22Rv1 (cell line): ENCODE measurements around the gene OR10H2.

Experiments
- CTCF ChIP-seq: fragments of 450-650 bp; IDR thresholded peaks from 2 replicates; pipeline ENCODE4 v1.5.1; 2017; ENCODE audit warnings: mild to moderate bottlenecking
- ZFX ChIP-seq: fragments of 450-650 bp; IDR thresholded peaks from 2 replicates; pipeline ENCODE4 v1.6.1; 2017; ENCODE audit warnings: antibody characterized with exemption, borderline replicate concordance

- no peak for TF ChIP-seq CTCF
- no peak for TF ChIP-seq ZFX
Measured at GRCh38 chr19:15727724-15728123, at the start of gene OR10H2.
